IPS-NIHi7 (cell line): ENCODE measurements around the gene SHQ1.

Source experiments
- DNase-seq: peaks from one replicate; pipeline ENCODE4 v3.0.0; 2012; ENCODE audit warnings: mixed read lengths; ENCODE audit errors: extremely low spot score

The SHQ1 gene

DNA sequence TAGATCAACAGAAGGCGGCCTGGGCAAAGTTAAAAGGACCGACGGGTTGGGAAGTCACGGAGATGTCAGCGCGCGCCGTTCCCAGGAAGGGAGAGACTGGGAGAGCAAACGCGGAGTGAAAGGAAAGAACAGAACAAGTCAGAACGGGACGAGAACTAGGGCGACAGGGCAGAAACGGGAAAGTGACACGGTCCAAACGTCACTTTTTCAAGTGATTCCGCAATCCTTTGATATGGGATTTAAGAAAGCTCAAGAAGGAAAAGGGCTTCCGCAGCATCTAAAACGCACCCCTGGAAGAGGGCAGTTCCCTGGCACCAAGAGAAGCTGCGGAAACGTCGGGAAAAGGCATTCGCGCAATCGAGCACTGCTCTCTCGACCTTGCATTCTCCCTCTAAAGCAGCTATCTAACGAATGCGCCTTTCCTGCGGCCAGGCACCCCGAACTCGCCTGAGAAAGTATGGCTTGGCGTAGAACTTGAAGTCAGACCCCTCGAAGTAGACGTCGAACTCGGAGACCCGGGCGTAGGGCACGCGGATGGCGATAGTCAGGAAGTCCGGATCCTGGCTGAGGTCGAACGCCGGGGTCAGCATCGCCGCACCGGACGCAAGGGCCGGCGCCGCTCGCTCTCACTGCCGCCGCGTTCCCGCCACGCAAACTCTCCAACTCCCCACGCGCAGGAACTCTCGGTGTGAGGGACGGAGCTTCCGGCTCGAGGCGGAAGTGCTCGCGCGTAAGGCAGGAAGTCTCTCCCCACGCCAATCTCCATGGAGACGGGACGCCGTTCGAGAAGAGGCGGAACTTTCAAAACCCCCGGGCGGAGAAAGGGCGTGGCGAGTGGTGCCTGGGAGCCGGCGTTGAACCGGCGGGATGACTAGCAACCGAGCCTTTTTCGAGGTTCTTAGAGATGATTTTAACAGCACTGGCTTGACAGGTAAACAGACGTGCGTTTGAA is at the start of gene SHQ1:
Gene SHQ1 (minus strand): TSS at position 695 of the 952 bp plus-strand sequence. CDS start 105 bp downstream, at position 590.
- peak; percentile 93 for DNase-seq

DNA sequence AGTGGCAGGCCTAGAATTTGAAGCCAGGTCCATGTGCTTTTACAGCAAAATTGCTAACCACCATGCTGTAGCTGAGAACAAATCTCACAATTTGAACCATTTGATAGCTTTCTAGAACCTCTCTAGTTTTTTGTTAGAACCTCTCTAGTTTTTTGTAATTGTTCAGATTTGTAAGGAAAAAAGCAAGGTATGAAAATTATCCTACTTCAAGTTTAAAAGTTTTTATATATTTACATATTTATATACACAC is 49.4 kb upstream of the SHQ1 start:
- no peak for DNase-seq

DNA sequence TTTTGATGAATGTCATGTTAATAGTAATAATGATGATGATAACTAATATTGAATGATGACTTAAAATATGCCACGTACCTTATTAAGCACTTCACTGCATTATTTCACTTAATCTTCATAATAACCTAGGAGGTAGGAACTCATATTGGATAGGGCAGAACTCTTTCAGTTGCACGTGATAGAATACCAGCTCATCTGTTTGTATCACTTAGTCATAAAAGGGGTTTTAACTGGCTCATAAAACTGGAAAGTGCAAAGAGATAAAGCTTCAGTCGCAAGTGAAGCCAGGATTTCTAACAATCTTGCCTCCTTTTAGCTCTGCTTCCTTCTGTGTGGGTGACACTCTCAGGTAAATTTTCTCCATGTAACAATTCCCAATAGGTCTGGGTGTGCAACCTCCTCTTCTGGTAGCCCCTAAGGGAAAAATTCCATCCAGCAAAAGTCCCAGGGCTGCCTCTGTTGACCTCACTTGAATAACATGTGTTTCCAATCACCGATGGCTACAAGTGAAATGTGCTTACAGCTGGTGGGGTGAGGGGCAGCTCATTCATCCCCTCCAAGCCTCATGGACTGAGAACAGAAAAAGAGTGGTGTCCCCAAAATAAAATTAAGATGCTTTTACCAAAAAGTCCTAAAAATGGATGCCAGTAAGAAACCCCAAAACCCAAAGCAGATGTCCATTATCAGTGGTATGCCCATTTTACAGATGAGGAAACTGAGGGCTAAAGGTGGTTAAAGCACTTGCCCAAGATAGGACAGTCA is 48.9 kb upstream of the SHQ1 start:
- DNase-seq: no peak

DNA sequence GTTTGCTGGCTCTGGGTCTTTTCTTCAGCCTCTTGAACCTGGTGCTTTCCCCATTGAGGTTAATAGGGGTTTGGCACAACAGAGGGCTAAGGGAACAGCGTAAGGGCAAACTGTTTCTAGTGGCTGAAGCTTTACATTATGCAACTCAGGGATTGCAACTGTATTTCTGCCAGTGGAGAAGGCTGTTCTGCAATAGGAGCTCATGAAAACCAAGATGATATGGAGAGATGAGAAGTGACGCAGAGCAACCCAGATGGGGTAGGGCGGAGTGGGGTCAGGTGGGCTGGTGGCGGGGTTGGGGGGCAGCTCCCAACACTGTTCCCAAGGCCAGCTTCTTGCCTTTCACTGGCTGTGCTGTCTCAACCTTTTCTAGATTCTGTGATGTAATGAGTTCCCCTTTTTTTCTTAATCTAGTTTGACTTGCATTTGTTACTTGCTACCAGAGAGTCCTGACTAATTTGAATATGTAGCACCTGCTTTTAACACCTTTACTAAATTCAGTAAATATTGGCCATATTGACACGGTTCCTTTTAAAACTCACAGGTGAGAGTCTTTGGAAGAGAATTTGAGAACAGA is 46.8 kb upstream of the SHQ1 start:
- DNase-seq: no peak

DNA sequence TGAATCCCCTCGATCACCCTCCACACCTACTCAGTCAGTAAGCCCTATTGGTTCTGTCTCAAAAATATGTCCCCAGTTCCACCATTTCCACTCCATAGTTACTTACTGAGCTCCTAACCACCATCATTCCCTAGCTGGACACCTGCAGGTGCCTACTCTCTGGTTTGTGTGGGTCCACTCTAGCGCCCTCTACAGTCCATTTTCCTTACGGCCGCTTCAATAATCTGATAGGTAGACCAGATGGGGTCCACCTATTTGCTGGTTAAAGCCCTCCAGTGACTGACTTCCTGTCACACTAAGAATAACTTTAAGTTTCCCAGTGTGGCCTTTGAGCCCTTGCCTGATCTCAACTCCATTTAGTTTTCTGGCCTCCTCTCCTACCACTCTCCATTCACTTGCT is 44.6 kb upstream of the SHQ1 start:
- DNase-seq: peak; percentile 82

DNA sequence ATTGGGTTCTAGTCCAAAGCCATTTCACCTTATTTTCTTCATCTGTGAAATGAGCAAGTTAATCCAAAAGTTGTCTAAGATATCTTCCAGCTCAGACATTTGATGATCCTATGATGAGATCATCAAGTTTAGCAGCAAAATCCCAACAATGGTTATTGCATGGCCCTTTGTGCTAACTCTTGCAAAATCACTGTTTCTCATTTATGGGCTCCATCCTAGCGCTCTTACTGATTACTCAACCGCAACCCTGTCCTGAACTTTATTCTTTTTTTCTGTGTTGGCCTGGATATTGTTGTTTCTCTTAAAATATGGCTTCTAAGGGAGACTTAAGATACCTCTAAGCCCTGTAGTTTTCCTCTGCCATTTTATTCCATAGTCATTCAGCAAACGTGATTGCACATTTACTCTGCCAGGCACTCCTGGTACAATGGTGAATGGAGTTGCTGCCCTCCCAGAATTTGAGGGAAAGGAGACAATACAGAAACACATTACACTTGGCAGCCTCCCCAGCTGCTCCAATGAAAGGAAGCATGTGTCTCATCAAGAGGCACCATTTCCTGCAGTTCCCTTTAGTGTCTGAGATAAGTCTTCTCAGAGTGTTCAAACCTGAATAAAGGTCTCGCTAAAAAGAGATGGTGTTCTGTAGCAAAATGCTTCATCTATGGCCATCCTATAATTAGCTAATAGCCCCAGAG is 44.0 kb upstream of the SHQ1 start:
- DNase-seq: no peak

DNA sequence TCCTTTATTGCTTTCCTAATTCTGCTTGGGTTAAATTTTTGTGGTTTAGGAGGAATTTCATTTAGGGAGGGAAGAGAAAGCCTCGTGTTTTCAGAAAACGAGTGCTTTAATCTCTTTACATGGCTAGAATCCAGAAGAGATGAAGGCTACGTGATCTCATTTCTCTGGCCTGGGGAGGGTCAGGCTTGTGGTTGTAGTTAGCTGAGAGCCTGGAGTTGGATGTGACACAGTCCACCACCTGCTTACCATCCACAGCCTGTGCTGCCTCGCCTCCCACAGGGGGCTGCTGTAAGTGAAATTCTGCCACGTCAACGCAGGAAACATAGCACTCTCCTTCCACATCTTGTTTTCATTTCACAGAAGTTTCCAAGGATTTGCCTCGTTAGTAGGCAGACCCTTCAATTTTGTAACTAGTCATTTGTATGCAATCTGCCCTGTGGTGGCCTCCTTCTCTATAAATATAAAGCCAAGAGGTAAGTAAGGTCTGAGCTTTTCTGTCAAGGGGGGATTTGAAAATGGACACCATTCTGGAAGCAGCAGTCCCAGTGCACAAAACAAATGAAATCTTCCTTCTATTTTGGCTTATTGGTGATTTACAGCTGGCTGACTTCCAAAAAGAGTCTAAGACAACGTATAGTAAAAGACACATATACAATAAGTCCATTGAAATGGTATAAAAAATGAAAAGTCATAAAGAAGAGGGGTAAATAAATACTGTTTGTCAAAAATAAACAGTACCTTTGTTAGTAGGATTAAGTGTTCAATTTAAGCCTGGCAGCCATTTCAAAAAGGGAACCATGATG is 43.0 kb upstream of the SHQ1 start:
- DNase-seq: no peak

DNA sequence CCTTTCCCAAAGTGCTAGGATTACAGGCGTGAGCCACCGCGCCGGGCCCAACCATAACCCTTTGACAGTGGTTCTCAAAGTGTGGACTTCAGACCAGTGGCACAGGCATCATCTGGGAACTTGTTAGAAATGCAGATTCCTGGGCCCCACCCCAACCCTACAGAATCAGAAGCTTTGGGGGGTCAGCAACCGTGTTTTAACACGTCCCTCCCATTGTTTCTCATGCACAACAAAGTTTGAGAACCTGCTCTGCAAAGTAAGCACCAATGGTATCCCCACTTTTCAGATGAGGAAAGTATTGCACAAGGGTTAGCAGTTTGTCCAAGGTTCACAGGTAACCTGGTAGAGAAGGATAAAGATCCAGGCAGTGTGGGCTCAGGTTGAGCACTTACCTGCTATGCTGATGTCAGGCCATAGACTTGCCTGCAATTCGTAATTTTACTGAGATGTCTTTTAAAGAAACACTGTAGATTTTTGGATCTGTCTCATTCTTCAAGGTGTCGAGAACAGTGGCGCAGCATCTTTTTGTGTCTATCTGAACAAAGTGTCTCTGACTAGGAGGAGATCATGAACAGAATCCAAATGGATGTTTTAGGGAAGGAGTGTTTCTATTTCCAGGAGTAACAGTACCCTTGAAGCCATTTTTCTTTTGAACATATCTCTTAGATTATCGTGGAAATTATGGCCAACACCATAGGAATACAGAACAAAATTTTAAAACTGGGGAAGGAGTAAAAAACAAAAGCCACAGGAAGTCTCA is 42.1 kb upstream of the SHQ1 start:
- no peak for DNase-seq

DNA sequence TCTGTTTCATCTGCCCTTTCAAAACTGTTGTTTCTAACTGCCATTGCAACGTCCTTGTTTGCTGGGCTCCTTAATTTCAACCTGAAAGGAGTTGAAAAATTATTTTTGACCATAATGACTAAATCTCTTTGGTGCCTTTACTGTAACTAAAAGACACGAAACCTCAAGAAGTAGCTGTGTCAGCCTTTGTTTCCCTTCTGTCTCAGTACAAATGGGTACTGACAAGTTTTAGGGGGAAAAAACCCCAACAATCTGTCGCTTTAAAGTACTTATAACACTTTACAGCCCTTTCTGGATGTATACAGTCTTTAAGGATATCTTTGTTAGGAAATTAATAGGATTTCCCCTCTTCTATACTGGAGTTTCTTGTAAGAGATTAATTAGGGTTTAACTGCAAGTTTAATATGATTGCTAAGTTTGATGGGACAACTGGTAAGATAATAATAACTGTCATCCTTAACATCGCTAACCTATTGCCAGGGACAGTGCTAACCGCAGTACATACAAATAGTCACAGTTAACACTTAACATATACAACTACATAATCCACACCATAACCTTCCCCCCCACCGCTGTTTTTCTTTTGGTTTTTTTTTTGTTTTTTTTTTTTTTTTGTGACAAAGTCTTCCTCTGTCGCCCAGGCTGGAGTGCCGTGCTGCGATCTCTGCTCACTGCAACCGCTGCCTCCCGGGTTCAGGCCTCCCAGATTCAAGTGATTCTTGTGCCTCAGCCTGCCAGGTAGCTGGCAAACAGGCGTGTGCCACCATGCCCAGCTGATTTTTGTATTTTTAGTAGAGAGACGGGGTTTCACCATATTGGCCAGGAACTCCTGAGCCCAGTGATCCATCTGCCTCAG is 41.3 kb upstream of the SHQ1 start:
- no peak for DNase-seq

DNA sequence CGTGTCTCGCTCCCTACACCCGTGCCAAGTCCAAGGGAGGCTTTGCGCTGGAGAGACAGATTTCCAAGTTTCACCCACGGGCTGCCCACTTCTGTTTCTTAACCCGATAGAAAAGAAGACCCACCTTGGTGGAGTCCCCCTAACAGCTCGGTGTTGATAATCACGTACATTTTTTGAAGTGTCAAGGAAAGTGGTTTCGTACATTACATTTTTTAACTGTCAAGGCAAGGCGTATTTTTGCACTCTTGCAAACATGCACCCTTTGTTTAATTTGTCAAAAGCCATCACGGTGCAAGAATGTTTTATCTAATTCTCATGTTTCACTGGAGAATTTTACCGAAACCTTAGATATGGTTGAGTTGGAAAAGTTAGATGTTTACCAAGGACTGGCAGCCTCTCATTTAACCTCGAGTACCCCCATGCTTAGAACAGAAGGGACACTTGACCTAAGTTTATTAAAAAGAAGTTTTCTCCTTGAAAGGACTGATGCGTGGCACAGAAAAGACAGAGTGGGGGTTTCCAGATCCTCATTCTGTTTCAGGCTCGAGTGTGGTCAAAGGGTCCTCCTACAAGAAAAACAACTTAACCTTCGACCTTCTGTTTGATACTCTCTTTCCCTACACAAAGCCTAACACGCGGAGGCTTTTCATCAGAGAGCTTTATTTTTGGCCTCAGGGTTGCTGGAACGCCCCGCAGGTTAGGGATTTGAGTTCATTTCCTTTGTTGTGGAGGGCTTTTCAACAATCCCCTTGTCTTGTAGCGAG is 40.5 kb upstream of the SHQ1 start:
- peak; percentile 39 for DNase-seq

DNA sequence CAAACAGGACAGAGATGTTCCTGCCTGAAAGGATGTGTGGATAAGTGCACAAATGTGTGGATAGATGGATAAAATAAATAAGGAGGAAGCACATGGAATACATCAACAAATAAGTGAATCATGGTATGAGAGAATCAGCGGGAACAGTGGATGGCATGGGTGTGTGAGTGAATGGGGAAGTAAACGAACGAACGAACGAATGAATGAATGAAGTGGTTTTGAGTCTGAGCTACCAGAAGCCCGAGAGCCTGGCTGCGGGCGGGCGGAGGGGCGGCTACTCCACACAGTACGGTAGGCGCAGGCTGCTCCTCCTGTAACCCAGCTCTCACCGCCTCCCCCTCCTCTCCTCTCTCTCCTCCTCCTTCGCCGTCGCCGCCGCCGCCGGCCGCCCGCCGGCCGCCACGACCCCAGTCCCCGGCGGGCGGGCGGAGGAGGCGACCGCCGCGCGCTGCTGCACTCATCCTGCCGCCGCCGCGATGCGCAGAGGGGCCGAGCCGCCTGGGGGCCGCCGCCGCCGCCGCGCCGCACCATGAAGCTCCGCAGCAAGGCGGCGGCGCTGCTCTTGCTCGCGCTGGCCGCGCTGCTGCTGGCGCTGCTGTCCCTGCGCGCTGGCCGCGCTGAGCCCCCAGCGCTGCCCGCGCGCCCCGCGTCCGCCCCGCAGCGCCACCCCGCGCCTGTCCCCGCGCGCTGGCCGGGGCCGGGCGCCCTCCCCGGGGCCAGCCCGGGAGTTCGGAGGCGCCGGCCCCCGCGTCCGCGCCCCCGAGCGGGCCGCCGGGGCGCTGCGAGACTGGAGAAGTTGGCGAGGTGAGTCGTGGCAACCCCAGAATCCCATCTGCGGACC is 39.7 kb upstream of the SHQ1 start, which contains the start of gene GXYLT2:
Gene GXYLT2 (plus strand): TSS at position 342 of the 841 bp plus-strand sequence. CDS start 188 bp downstream, at position 530.
- DNase-seq: peak; percentile 82

DNA sequence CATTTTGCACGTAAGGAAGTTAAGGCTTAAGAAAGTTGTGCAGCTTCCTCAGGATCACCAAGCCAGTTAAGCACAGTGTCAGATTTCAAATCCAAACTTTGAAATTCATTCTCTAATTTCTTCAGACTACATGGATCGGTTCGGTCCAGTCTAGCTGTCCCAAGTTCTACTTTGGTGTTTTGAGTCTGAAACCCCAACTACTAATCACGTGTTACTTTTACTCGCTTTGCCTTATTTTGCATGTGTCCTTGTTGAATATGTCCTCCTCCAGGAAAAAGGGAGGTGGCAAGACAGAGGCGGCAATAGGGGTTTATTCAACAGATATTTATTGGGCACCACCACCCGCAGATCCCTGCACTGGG is 39.1 kb upstream of the SHQ1 start:
- no peak for DNase-seq

DNA sequence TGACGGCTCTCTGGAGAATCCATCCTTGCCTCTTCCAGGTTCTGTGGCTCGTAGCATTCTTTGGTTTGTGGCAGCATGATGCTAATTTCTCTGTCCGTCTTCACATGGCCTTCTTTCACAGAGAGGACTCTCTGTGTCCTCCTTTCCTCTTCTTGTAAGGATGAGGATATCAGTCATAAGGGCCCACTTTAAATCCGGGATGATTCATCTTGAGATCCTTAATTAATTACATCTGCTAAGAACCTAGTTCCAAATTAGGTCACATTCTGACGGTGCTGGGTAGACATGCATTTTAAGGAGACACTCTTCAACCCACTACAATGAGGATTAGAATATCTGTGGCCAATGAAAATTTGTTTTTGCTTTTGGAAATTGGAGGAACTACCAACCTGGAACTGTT is 23.9 kb upstream of the SHQ1 start:
- no peak for DNase-seq

DNA sequence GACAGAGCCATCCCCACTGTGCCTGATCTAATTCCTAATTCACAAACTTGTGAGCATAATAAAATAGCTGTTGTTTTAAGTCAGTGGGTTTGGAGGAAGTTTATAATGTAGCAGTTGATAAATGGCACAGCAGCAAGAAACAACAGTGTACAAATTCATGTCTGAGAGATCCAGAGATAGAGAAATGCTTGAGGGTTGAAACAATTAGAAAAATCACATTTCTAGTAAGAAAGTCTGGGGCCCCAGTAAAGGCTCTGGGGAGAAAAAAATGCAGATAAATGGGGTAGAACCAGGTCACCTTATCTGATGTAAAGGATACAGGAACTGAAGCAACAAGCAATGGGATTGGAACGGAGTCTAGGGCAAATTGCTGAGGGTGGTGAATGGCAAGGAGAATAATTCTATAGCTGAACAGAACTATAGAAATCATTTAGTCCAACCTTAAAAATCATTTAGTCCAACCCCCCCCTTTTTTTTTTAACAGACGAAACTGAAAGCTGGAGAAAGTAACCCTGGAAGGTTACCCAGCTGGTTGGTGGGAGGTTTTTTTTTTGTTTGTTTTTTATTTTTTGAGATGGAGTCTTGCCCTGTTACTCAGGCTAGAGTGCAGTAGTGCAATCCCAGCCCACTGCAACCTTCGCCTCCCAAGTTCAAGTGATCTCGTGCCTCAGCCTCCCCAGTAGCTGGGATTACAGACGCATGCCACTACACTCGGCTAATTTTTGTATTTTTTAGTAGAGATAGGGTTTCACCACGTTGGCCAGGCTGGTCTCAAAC is 14.3 kb upstream of the SHQ1 start:
- no peak for DNase-seq

DNA sequence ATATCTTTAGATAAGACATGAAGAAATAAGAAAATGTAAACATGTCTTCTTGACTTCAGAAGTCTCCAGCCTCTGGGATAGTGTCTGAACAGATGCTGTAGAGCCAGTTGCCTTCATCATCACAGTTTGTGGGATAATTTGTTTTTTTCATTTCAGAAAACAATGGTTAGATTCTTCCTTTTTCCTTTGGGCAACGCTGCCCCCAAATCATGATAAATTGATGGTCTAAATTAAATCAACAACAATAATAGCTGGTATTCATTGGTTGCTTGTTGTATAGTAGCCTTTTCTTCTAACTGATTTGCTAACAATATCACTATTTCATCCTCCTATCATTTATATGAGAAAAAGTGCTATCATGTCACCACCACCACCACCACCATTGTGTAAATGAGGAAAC is 12.6 kb upstream of the SHQ1 start:
- DNase-seq: no peak

DNA sequence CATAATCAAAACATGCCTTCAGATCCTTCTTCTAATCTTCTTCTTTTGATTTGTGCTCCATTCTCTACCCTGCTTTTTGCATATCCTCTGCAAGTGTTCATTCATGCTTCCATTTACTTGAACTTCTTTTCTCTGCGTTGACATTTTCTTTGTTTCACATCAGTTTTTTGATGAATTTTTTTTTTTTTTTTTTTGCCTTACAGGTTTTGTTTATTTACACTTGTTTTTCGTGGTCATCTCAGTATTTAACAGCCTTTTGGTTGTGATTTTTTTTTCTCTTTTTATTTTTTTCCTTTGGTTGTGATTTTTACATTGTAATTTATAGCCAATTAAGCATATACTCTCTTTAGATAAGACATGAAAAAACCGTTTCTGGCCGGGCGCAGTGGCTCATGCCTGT is 11.8 kb upstream of the SHQ1 start:
- DNase-seq: no peak

DNA sequence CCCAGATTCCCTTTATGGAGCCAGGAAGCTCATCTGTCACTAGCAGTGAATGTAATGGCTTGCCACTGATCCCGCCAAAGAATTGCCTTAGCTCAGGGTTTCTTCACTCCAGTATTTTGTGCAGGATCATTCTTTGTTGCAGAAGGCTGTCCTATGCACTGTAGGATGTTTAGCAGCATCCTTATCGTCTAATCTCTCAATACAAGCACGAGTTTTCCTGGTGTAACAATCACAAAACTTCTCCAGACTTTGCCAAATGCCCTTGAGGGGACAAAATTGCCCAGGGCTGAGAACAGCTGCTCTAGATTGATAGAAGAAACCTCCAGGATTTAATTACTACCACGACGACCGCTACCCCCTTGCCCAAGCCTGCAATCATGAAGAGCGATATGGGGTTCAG is 6.8 kb upstream of the SHQ1 start:
- DNase-seq: no peak
